HG03571 (cell line): ENCODE results near the gene FOXO6.

ENCODE experiments used
- ATAC-seq: cut with Tn5 transposase; IDR thresholded peaks from one replicate; pipeline ENCODE4 v1.9.1; 2021; ENCODE audit not compliant: unreplicated experiment

FOXO6 gene

GRCh38 chr1:41360786-41361494 lies at the start of gene FOXO6:
TSS of gene FOXO6 (plus strand) at chr1:41361434.
- ATAC-seq: peak; percentile 89

DNA sequence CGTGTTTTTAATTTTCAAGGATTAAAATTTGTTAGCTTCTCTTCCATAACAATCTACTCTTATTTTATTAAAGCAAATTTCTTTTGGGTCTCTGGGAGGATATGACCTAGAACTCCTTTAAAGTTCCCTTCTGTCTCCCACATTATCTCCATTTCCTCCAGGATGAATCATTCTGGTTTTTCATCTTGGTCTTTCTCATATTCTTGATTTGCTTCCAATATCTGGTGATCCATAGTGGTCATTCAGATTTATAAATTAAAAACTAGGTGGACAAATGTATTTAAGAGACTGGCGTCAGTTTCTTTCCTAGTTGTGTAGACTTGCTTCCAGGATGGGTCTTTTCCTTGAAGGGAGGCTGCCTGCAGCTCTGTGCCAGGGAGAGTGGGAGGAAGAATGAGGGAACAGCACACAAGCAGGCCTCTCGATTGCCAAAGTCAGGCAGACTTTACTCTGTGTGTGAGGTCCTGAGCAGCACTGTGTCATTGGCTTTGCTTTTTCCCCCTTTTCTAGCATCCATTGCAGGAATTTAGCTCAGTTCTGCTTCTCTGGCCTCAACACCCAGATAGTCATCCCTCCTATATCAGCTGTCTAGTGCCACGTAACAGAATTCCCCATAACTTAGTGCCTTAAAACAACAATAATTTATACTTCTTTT lies 48.1 kb upstream of the FOXO6 start:
- no peak for ATAC-seq

DNA sequence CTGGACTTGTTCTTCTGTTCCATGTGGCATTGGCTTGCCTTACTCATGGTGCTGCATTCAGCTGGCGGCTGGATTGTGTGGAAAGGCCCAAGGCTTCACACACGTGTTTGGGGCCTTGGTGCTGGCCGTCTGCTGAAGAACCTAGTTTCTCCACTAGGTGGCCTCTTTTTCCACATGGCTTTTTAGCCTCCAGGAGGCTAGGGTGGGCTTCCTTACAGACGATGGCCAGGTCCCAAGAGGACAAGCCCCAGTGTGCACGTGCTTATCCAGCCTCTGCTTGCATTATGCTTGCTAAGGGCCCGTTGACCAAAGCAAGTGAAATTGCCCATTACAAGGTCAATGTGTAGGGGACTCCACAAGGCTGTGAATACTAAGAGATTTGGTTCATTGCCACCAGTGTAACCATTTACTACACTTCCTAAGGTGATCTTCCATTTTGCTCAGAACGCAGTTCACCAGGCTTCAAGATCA lies 47.5 kb upstream of the FOXO6 start:
- no peak for ATAC-seq

GRCh38 chr1:41314376-41315145 lies 46.7 kb upstream of the FOXO6 start:
- ATAC-seq: no peak

DNA sequence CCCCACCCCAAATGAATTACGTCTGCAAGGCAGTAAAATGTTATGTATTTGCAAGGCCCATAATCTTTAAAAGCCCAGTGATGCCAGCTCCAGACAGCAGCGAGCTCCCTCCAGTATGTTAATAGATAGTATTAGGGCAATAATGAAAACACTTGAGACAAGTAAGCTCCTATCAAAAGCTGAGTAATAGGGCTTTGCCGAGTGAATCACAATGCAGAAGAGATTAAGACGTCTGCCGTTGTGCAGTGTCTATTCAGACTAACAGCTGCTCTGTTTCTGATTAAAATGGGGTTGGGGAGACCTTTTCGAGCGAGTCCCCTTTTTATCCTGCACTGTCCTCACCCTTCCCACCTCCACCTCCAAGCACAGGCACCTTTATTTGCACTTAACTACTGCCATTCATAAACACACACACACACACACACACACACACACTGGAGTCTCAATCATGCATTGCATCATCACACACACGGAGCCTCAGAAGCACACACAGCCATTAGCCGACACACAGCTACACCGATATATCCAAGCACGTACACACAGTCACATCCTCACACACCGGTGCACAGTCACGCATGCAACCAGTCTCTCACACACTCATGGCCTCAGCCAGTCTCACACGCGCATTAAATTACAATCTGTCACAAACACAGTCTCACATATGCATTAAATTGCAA lies 46.0 kb upstream of the FOXO6 start:
- no peak for ATAC-seq

DNA sequence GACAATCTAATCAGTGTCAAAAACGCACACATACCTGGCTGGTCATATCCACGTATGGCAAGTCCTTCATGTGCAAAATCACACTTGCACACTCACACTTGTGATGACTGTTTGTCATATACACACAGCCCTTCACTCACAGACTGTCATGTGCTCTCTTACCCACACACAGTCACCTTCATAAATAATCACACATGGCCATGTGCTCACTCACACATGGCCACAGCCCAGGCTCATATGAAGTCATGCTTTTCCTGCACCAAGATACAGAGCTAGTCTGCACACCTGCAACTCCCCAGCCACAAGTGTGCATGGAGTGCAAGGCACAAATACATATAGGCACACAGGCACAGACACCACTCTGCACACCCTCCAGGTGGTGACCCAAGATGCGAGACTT lies 45.4 kb upstream of the FOXO6 start:
- no peak for ATAC-seq

GRCh38 chr1:41317361-41317760 lies 43.9 kb upstream of the FOXO6 start:
- no peak for ATAC-seq

GRCh38 chr1:41318135-41318534 lies 43.1 kb upstream of the FOXO6 start:
- ATAC-seq: no peak

DNA sequence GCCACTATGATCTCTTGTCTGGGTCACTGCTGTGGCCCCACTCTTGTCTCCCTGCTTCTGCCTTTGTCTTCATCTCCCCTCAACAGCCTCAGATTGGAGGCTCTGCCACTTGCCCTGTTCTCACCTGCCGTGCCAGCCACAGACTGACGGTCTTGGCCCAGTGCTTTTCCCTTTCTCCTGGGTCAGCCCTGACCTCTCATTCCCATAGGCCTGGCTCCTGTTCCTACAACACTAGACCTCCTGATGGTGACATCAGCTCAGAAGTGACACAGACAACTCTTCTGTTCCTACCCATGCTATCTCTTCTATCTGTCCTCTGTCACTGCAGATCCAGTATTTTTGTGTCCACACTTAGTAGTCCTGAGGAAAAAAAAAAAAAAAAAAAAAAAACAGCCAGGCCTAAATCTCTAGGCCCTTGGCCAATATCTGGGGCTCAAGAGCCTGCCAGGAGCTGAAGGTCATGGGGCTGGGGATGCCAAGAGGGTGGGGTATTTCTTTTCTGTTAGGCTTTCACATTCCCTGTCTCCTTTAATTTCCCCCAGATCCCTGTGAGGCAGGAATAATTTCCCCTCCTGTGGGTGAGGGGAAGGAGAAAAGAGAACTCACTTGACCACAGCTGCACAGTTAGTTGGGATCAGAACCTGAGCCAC lies 42.0 kb upstream of the FOXO6 start:
- no peak for ATAC-seq

GRCh38 chr1:41319807-41320711 lies 41.2 kb upstream of the FOXO6 start:
- no peak for ATAC-seq

- no peak for ATAC-seq
These were observed 40.1 kb upstream of the FOXO6 start for GRCh38 chr1:41320895-41321676.

DNA sequence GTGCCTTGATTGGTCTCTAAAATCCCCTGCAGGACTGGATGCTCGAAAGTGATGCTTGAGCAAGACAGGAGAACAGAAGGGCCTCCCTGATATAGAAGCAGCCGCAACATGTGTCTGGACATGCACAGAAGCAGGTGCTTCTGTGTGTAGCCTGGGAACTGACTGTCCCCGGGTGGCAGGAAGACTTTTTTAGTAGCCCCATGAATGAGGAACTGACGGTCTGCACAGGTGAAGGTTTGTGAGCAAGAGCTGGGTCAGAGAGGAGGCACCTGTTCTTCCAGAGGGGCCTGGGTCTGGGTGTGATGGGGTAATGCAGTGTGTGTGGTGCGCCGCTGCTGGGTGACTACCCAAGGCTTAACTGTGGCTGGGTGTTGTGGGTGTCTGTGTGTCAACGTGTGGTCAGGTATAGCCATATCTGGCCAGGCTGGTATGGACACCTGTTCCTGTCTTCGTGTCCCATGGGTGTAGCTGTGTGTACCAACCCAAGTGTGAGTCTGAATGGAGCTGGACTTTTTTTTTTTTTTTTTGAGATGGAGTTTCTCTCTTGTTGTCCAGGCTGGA lies 39.1 kb upstream of the FOXO6 start:
- no peak for ATAC-seq

DNA sequence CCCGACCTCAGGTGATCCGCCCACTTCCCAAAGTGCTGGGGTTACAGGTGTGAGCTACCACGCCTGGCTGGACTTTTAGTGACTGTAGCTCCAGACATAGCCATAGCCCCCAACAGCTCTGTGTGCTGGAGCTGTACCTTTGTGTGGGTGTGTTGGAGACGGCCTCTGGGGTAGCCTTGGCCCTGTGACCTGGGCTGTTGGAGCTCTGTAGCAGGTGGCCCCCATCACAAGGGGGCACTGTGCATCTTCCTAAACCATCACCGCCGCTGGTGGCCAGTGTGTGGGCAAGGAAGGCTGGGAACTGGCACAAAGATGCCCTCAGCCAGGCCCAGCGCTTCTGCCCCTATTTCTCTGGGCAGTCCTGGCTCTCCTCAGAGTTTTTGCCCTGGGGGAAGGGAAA lies 38.4 kb upstream of the FOXO6 start:
- no peak for ATAC-seq

GRCh38 chr1:41323243-41323642 lies 38.0 kb upstream of the FOXO6 start:
- ATAC-seq: no peak

DNA sequence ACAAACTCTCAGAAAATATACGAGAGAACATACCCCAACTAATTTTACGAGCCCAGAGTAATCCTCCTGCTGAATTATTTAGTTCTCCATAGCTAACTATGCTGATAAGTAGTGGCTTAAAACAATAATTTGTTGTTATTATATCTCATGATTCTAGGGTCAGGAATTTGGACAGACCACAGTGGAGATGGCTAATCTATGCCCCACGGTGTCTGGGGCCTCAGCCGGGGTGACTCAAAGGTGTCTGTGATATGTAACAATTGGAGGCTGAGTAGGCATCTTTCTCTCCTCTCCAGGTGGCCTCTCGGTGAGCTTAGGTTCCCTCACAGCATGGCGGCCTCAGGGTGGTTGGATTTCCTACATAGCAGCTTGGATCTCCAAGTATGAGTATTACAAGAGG lies 35.4 kb upstream of the FOXO6 start:
- no peak for ATAC-seq

DNA sequence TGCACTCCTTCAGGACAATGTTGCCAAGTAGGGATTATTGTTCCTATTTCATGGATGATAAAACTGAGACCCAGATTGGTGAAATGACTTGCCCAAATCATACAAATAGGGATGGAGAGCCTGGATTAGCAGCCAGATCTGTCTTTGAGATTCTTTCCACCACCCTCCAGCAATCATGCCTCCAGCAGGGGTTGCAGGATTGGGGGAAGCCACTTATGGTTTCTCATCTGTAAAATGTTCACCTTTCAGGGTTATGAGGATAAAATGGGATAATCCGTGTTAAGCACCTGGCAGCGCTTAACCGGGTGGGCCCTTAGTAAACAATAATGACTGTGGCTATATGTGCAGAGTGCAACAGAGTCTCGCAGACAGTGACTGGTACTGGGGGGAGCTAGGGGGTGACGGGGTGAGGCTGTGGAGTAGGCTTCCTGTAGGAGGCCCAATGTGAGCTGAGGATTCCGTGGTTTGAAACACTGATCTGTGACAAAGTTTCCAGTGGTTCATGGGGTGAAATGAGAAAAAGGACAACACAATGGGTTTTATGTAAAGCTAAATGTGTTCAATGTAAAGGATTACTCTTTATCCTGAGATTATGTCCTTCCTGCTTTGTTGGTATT lies 33.7 kb upstream of the FOXO6 start:
- no peak for ATAC-seq

- no peak for ATAC-seq
These were observed 33.1 kb upstream of the FOXO6 start for GRCh38 chr1:41328001-41328615.
